HCT116 (cell line): ENCODE measurements around the gene MYO7B. TPM values are rescaled to one million over a fixed set of nuclear protein-coding genes. Genes with fewer than 3 reads are reported as not detected.

Experiments used
- ATAC-seq: fragments of 200-7000 bp; cut with Tn5 transposase; 2 replicates; pipeline ENCODE4 v1.9.1; 2020; ENCODE audit warnings: mild to moderate bottlenecking, moderate library complexity
- BruUV-seq: library from RNA; stranded (reverse); fragments of 400-500 nt; replicated peaks from 2 replicates; lab custom pipeline; 2021; lab: Mats Ljungman, UMichigan
- CTCF ChIA-PET: fragments of 300-600 bp; sonication (Branson Sonifier 250); formaldehyde crosslinking; loops from one replicate; lab custom pipeline; 2021; ENCODE audit warnings: antibody characterized with exemption; lab: Charles Lee
- POLR2A ChIA-PET: fragments of 300-600, 350-600 bp; sonication (Branson Sonifier 250); formaldehyde crosslinking; loops from one replicate; lab custom pipeline; 2021; ENCODE audit warnings: antibody characterized with exemption; lab: Charles Lee
- RAD21 ChIA-PET, 2 experiments: fragments of 300-600 bp; sonication (Branson Sonifier 250); formaldehyde crosslinking; loops; one replicate each; lab custom pipeline; 2023; ENCODE audit warnings: low total read pairs in 2 of 2; ENCODE audit not compliant: uncharacterized antibody in 2 of 2, unreplicated experiment in 2 of 2, low non-redundant PET in 1 of 2; lab: Charles Lee
- DNase-seq: peaks from one replicate; pipeline ENCODE4 v3.0.0-alpha.2; 2010; ENCODE audit warnings: low read depth, low spot score
- H2AFZ ChIP-seq: fragments of 200-600 bp; shearing (Covaris generic), sonication (generic); 2 replicates; pipeline ENCODE4 v1.6.1; 2017; ENCODE audit warnings: low read depth, mixed run types, mixed read lengths, antibody characterized with exemption, low read length; ENCODE audit not compliant: poor library complexity, severe bottlenecking
- H3K27ac ChIP-seq: 2 replicates; pipeline ENCODE4 v1.5.1; 2012; ENCODE audit warnings: low read depth, low read length
- H3K27me3 ChIP-seq: fragments of 200-600 bp; sonication (generic); 2 replicates; pipeline ENCODE4 v1.6.1; 2016; ENCODE audit warnings: mixed run types, low read length, mixed read lengths; ENCODE audit not compliant: insufficient read depth
- H3K36me3 ChIP-seq, 2 experiments: fragments of 200-500 bp in 1 of 2; fragments of 200-600 bp in 1 of 2; sonication (Bioruptor generic) in 1 of 2; sonication (generic) in 1 of 2; 2 replicates each; pipeline versions ENCODE4 v1.5.1 to v1.6.1; 2014 to 2016; ENCODE audit warnings: low read length in 2 of 2, inconsistent platforms in 1 of 2, mixed read lengths in 1 of 2, mixed run types in 1 of 2; ENCODE audit not compliant: insufficient read depth in 2 of 2, control insufficient read depth in 1 of 2
- H3K4me1 ChIP-seq, 2 experiments: fragments of 200-600 bp in 1 of 2; sonication (generic) in 1 of 2; 2 replicates each; pipeline versions ENCODE4 v1.5.1 to v1.6.1; 2012 to 2017; ENCODE audit warnings: low read length in 2 of 2, inconsistent platforms in 1 of 2, mild to moderate bottlenecking in 1 of 2, mixed read lengths in 1 of 2, mixed run types in 1 of 2, moderate library complexity in 1 of 2; ENCODE audit not compliant: insufficient read depth in 2 of 2, control insufficient read depth in 1 of 2
- H3K4me2 ChIP-seq: fragments of 200-600 bp; sonication (generic); 2 replicates; pipeline ENCODE4 v1.6.1; 2017; ENCODE audit warnings: mixed run types, low read length, mixed read lengths
- H3K4me3 ChIP-seq, 2 experiments: fragments of 200-600 bp in 1 of 2; sonication (generic) in 1 of 2; replicated peaks in 1 of 2; 2 replicates each; pipeline ENCODE4 v1.5.1; 2011 to 2016; ENCODE audit warnings: low read length in 2 of 2, control low read depth in 1 of 2, low read depth in 1 of 2, mild to moderate bottlenecking in 1 of 2, mixed read lengths in 1 of 2, mixed run types in 1 of 2
- H3K79me2 ChIP-seq: fragments of 200-600 bp; sonication (generic); 2 replicates; pipeline ENCODE4 v1.6.1; 2017; ENCODE audit warnings: mild to moderate bottlenecking, mixed run types, low read length, moderate library complexity, mixed read lengths; ENCODE audit not compliant: insufficient read depth
- H3K9ac ChIP-seq: fragments of 200-600 bp; sonication (generic); 2 replicates; pipeline ENCODE4 v1.6.1; 2016; ENCODE audit warnings: low read length, mixed read lengths
- H3K9me2 ChIP-seq: fragments of 200-600 bp; sonication (generic), shearing (Covaris generic); 2 replicates; pipeline ENCODE4 v1.6.1; 2017; ENCODE audit warnings: mixed run types, mild to moderate bottlenecking, moderate library complexity; ENCODE audit not compliant: insufficient read depth
- H3K9me3 ChIP-seq, 2 experiments: fragments of 200-500 bp in 1 of 2; fragments of 200-600 bp in 1 of 2; sonication (Bioruptor generic) in 1 of 2; sonication (generic) in 1 of 2; 2 replicates each; pipeline ENCODE4 v1.6.1; 2014 to 2017; ENCODE audit warnings: low read length in 2 of 2, mixed read lengths in 2 of 2, inconsistent platforms in 1 of 2, low read depth in 1 of 2, mild to moderate bottlenecking in 1 of 2, mixed run types in 1 of 2, moderate library complexity in 1 of 2; ENCODE audit not compliant: control insufficient read depth in 1 of 2, insufficient read depth in 1 of 2
- H4K20me1 ChIP-seq: fragments of 200-600 bp; sonication (generic), shearing (Covaris generic); 2 replicates; pipeline ENCODE4 v1.6.1; 2017; ENCODE audit warnings: mixed run types, mild to moderate bottlenecking, moderate library complexity; ENCODE audit not compliant: insufficient read depth
- CBX3 ChIP-seq: IDR thresholded peaks from 2 replicates; pipeline ENCODE4 v1.6.1; 2012; ENCODE audit warnings: low read depth
- CEBPB ChIP-seq: IDR thresholded peaks from 2 replicates; pipeline ENCODE4 v1.6.1; 2012; ENCODE audit warnings: low read depth
- ELF1 ChIP-seq: IDR thresholded peaks from 2 replicates; pipeline ENCODE4 v1.6.1; 2012; ENCODE audit warnings: low read depth, borderline replicate concordance
- EZH2 ChIP-seq: fragments of 200-600 bp; sonication (generic); IDR thresholded peaks from 2 replicates; pipeline ENCODE4 v1.6.1; 2017; ENCODE audit warnings: antibody characterized with exemption, mixed run types
- EZH2phosphoT487 ChIP-seq: fragments of 200-600 bp; IDR thresholded peaks from 2 replicates; pipeline ENCODE4 v1.6.1; 2018; ENCODE audit warnings: antibody characterized with exemption, borderline replicate concordance
- RAD21 ChIP-seq: IDR thresholded peaks from 2 replicates; pipeline ENCODE4 v1.6.1; 2012; ENCODE audit warnings: low read depth, mild to moderate bottlenecking
- SIN3A ChIP-seq: IDR thresholded peaks from 2 replicates; pipeline ENCODE4 v1.6.1; 2012; ENCODE audit warnings: low read depth
- SP1 ChIP-seq: IDR thresholded peaks from 2 replicates; pipeline ENCODE4 v1.6.1; 2012; ENCODE audit warnings: low read depth
- YY1 ChIP-seq: IDR thresholded peaks from 2 replicates; pipeline ENCODE4 v1.6.1; 2011; ENCODE audit warnings: low read length, low read depth, moderate library complexity, mild to moderate bottlenecking; ENCODE audit not compliant: insufficient replicate concordance; ENCODE audit errors: extremely low read depth
- ZFX ChIP-seq: fragments of 450-650 bp; IDR thresholded peaks from 2 replicates; pipeline ENCODE4 v1.6.1; 2017
- intact Hi-C: fragments of 100-400 bp; cut with micrococcal nuclease; formaldehyde crosslinking; loops from 2 replicates; pipeline ENCODE4 v1.10.0; 2022
- total RNA-seq: library from RNA; stranded (reverse); gene quantifications from one replicate; pipeline ENCODE4 v1.2.1, GENCODE V29; 2021; ENCODE audit not compliant: unreplicated experiment
- TF ChIP-seq, protein P1 (sequence below), 3 experiments: fragments of 200-600 bp in 1 of 3; sonication (generic) in 1 of 3; IDR thresholded peaks in 2 of 3; conservative IDR thresholded peaks in 1 of 3; 2 replicates each; pipeline ENCODE4 v1.5.1; 2012 to 2017; ENCODE audit warnings: low read depth in 2 of 3, low read length in 2 of 3, antibody characterized with exemption in 1 of 3, borderline replicate concordance in 1 of 3, control low read depth in 1 of 3, mild to moderate bottlenecking in 1 of 3, mixed read lengths in 1 of 3, mixed run types in 1 of 3, moderate library complexity in 1 of 3; ENCODE audit not compliant: insufficient read depth in 1 of 3
- TF ChIP-seq, protein P2 (sequence below): IDR thresholded peaks from 2 replicates; pipeline ENCODE4 v1.6.1; 2012; ENCODE audit warnings: low read depth
- TF ChIP-seq, protein P3 (sequence below): IDR thresholded peaks from 2 replicates; pipeline ENCODE4 v1.6.1; 2012

Gene MYO7B
- total RNA-seq, 1 experiment from 2014 or later: 0.07 TPM

DNA sequence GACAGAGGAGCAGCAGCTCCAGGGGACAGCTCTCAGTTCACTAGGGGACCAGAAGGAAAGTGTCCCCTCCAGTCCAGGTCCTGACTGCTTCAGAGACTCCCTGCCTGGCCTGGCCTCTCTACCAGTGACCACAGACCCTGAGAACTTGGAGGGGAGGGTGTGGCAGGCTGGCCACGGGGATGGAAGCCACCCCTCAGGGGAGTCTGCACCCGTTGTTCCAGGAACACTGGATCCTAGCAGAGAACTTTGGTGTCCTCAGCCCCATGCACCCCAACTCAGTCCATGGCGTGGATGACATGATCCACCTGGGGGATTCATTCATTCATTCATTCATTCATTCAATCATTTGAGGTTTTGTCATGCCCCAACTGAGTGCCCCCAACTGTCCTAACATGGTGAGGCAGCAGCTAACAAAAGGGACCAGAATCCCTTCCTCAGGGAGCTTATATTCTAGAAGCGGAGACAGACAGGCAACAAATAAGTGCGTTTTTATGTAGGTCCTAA, 31.9 kb downstream of the MYO7B start:
- H2AFZ ChIP-seq: no peak overlapping the region
- H3K79me2 ChIP-seq: no peaks in the 10 kb centered on the region
- ATAC-seq (no peak), DNase-seq (no peak)
- H3K27me3 ChIP-seq: no peaks in the 10 kb centered on the region
- BruUV-seq: no TSS peak
- H3K9me3 ChIP-seq: no peaks in the 10 kb centered on the region
- no peaks in the 10 kb centered on the region for H4K20me1 ChIP-seq
- no peak overlapping the region for H3K4me2 ChIP-seq
- H3K4me1 ChIP-seq: peaks cover 0 to 9% of the 10 kb centered on the region in 2 experiments; a peak in 2 of 4 replicates
- no peak overlapping the region for H3K4me3 ChIP-seq
- POLR2A ChIA-PET: no interaction called here
- no peaks in the 10 kb centered on the region for H3K9me2 ChIP-seq
- CTCF ChIA-PET: no interaction called here
- no peaks in the 10 kb centered on the region for H3K36me3 ChIP-seq
- intact Hi-C loops: no loop called here
- RAD21 ChIA-PET: no interaction called here
- H3K27ac ChIP-seq: no peak overlapping the region
- no peak overlapping the region for H3K9ac ChIP-seq
- TF ChIP-seq CBX3 (no peak), EZH2phosphoT487 (no peak), YY1 (no peak), RAD21 (no peak), ZFX (no peak), CEBPB (no peak), SIN3A (no peak), SP1 (no peak), EZH2 (no peak), ELF1 (no peak)
- TF ChIP-seq, protein P1, sequence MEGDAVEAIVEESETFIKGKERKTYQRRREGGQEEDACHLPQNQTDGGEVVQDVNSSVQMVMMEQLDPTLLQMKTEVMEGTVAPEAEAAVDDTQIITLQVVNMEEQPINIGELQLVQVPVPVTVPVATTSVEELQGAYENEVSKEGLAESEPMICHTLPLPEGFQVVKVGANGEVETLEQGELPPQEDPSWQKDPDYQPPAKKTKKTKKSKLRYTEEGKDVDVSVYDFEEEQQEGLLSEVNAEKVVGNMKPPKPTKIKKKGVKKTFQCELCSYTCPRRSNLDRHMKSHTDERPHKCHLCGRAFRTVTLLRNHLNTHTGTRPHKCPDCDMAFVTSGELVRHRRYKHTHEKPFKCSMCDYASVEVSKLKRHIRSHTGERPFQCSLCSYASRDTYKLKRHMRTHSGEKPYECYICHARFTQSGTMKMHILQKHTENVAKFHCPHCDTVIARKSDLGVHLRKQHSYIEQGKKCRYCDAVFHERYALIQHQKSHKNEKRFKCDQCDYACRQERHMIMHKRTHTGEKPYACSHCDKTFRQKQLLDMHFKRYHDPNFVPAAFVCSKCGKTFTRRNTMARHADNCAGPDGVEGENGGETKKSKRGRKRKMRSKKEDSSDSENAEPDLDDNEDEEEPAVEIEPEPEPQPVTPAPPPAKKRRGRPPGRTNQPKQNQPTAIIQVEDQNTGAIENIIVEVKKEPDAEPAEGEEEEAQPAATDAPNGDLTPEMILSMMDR (IDR thresholded peaks at IDR 0.05 in 2 of 3, conservative IDR thresholded peaks at IDR 0.05 in 1 of 3; ENCODE audit: borderline replicate concordance in 1 of 3, insufficient read depth in 1 of 3, low read depth in 2 of 3, low read length in 2 of 3): no peak
- TF ChIP-seq, protein P2, sequence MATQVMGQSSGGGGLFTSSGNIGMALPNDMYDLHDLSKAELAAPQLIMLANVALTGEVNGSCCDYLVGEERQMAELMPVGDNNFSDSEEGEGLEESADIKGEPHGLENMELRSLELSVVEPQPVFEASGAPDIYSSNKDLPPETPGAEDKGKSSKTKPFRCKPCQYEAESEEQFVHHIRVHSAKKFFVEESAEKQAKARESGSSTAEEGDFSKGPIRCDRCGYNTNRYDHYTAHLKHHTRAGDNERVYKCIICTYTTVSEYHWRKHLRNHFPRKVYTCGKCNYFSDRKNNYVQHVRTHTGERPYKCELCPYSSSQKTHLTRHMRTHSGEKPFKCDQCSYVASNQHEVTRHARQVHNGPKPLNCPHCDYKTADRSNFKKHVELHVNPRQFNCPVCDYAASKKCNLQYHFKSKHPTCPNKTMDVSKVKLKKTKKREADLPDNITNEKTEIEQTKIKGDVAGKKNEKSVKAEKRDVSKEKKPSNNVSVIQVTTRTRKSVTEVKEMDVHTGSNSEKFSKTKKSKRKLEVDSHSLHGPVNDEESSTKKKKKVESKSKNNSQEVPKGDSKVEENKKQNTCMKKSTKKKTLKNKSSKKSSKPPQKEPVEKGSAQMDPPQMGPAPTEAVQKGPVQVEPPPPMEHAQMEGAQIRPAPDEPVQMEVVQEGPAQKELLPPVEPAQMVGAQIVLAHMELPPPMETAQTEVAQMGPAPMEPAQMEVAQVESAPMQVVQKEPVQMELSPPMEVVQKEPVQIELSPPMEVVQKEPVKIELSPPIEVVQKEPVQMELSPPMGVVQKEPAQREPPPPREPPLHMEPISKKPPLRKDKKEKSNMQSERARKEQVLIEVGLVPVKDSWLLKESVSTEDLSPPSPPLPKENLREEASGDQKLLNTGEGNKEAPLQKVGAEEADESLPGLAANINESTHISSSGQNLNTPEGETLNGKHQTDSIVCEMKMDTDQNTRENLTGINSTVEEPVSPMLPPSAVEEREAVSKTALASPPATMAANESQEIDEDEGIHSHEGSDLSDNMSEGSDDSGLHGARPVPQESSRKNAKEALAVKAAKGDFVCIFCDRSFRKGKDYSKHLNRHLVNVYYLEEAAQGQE: no peak
- TF ChIP-seq, protein P3, sequence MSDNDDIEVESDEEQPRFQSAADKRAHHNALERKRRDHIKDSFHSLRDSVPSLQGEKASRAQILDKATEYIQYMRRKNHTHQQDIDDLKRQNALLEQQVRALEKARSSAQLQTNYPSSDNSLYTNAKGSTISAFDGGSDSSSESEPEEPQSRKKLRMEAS: no peak
- TF ChIP-seq, all 23 proteins: peak for 0
